Measurements from ENCODE around the gene TC2N.

DNA sequence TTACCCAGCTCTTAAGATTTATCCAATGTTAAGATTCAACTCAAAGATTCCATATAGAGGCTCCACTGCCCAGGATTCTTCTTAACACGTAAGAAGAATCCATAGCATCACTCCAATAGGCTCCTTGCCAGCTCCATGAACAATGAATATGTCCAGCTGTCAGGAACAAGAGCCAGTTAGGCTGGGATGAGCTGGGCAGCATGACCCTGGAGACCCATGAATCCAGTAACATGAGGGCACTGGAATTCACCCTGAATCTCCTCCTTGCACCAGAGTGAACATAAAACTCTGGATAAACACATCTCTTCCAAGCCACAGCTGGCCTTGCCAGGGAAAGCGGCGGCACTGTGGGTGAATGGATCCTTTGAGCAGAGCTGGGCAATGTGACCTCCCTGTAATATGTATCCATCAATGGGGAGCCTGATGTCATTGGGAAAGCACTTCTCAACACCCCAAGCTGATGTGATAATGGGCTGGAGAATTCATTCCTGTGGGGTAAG, 24.4 kb upstream of the TC2N start:
- TF ChIP-seq, protein P1, sequence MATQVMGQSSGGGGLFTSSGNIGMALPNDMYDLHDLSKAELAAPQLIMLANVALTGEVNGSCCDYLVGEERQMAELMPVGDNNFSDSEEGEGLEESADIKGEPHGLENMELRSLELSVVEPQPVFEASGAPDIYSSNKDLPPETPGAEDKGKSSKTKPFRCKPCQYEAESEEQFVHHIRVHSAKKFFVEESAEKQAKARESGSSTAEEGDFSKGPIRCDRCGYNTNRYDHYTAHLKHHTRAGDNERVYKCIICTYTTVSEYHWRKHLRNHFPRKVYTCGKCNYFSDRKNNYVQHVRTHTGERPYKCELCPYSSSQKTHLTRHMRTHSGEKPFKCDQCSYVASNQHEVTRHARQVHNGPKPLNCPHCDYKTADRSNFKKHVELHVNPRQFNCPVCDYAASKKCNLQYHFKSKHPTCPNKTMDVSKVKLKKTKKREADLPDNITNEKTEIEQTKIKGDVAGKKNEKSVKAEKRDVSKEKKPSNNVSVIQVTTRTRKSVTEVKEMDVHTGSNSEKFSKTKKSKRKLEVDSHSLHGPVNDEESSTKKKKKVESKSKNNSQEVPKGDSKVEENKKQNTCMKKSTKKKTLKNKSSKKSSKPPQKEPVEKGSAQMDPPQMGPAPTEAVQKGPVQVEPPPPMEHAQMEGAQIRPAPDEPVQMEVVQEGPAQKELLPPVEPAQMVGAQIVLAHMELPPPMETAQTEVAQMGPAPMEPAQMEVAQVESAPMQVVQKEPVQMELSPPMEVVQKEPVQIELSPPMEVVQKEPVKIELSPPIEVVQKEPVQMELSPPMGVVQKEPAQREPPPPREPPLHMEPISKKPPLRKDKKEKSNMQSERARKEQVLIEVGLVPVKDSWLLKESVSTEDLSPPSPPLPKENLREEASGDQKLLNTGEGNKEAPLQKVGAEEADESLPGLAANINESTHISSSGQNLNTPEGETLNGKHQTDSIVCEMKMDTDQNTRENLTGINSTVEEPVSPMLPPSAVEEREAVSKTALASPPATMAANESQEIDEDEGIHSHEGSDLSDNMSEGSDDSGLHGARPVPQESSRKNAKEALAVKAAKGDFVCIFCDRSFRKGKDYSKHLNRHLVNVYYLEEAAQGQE (IDR thresholded peaks at IDR 0.05) = no peak
- no peak for TF ChIP-seq CTCF (IDR thresholded peaks at IDR 0.05; ENCODE audit: low read depth, low read length, missing input control)
- TF ChIP-seq TAF1 (conservative IDR thresholded peaks at IDR 0.05) = no peak
- TF ChIP-seq ATF3 (IDR thresholded peaks at IDR 0.05) = no peak
- no peak for TF ChIP-seq NR2F2 (IDR thresholded peaks at IDR 0.05)
- no peak for TF ChIP-seq EGR1 (IDR thresholded peaks at IDR 0.05; ENCODE audit: low read depth in 2 of 2)
- TF ChIP-seq JUND (IDR thresholded peaks at IDR 0.05) = no peak
